Measurements from ENCODE around the gene FBXL7.

- TF ChIP-seq CTCF (conservative IDR thresholded peaks at IDR 0.05) (no peak), ZFX (IDR thresholded peaks at IDR 0.05) (no peak)
These were observed 389.0 kb downstream of the FBXL7 start for GRCh38 chr5:15889001-15889400.

Measured in C4-2B (cell line).